Calu3 (cell line): ENCODE data around the gene JSRP1. TPM values are rescaled to one million over a fixed set of nuclear protein-coding genes. Genes with fewer than 3 reads are reported as not detected.

Experiments
- BruUV-seq: library from RNA; stranded (reverse); fragments of 400-500 nt; replicated peaks from 2 replicates; lab custom pipeline; 2021; lab: Mats Ljungman, UMichigan
- CTCF ChIA-PET: fragments of 300-600 bp; sonication (Branson Sonifier 250); formaldehyde crosslinking; loops from one replicate; lab custom pipeline; 2022; ENCODE audit warnings: antibody characterized with exemption; lab: Charles Lee
- DNase-seq: peaks from one replicate; pipeline ENCODE4 v3.0.0; 2022
- H3K27ac Mint-ChIP-seq: one replicate; pipeline ENCODE4 v1.8.0; 2022; ENCODE audit warnings: mixed read lengths; ENCODE audit not compliant: unreplicated experiment
- H3K27me3 Mint-ChIP-seq: one replicate; pipeline ENCODE4 v1.8.0; 2022; ENCODE audit warnings: mixed read lengths; ENCODE audit not compliant: unreplicated experiment
- H3K36me3 Mint-ChIP-seq: one replicate; pipeline ENCODE4 v1.8.0; 2022; ENCODE audit warnings: mild to moderate bottlenecking, moderate library complexity, mixed read lengths; ENCODE audit not compliant: insufficient read depth, unreplicated experiment
- H3K4me1 Mint-ChIP-seq: one replicate; pipeline ENCODE4 v1.8.0; 2022; ENCODE audit warnings: mild to moderate bottlenecking, low read depth, mixed read lengths; ENCODE audit not compliant: unreplicated experiment
- H3K4me3 Mint-ChIP-seq: one replicate; pipeline ENCODE4 v1.8.0; 2022; ENCODE audit warnings: mild to moderate bottlenecking, low read depth, moderate library complexity, mixed read lengths; ENCODE audit not compliant: unreplicated experiment
- H3K9me3 Mint-ChIP-seq: one replicate; pipeline ENCODE4 v1.8.0; 2022; ENCODE audit warnings: low read depth, mixed read lengths; ENCODE audit not compliant: unreplicated experiment
- CTCF ChIP-seq: fragments of 200-600 bp; IDR thresholded peaks from one replicate; pipeline ENCODE4 v1.8.0; 2022; ENCODE audit warnings: antibody characterized with exemption; ENCODE audit not compliant: unreplicated experiment
- intact Hi-C: fragments of 100-400 bp; cut with micrococcal nuclease; formaldehyde crosslinking; loops from one replicate; pipeline ENCODE4 v1.10.0; 2022; ENCODE audit not compliant: unreplicated experiment
- total RNA-seq: library from RNA; stranded (reverse); gene quantifications from 2 replicates; pipeline ENCODE4 v1.2.3, GENCODE V29; 2022

The JSRP1 gene
- total RNA-seq, 1 experiment from 2014 or later = 0.73 TPM

GRCh38 chr19:2230807-2231533, 25.2 kb downstream of the JSRP1 start:
- Mint-ChIP-seq H3K4me3 (no peak overlapping the region), H3K4me1 (no peaks in the 10 kb centered on the region), H3K9me3 (no peaks in the 10 kb centered on the region), H3K27ac (no peak overlapping the region), H3K36me3 (peaks cover 60% of the 10 kb centered on the region), H3K27me3 (no peaks in the 10 kb centered on the region)
- no TSS peak for BruUV-seq
- intact Hi-C loops = loop anchor here (10.0 kb wide), 1 partner anchor 76 kb away; the partner anchor contains the start of gene AP3D1
- no peak for TF ChIP-seq CTCF
- CTCF ChIA-PET = interaction anchor here (0.6 to 1.1 kb wide), 4 partner anchors 73 to 238 kb away, joined by 3 to 5 read pairs (median 4); no protein-coding TSS in a partner anchor
- no peak for DNase-seq

GRCh38 chr19:2230033-2230531, 26.1 kb downstream of the JSRP1 start:
- no TSS peak for BruUV-seq
- H3K27ac Mint-ChIP-seq = no peak overlapping the region
- intact Hi-C loops = loop anchor here (10.0 kb wide), 1 partner anchor 75 kb away; the partner anchor contains the start of gene AP3D1
- H3K4me1 Mint-ChIP-seq = no peaks in the 10 kb centered on the region
- H3K27me3 Mint-ChIP-seq = no peaks in the 10 kb centered on the region
- DNase-seq = no peak
- peaks cover 62% of the 10 kb centered on the region for H3K36me3 Mint-ChIP-seq
- CTCF ChIA-PET = interaction anchor here (1.1 kb wide), 1 partner anchor 74 kb away, joined by 5 read pairs; no protein-coding TSS in a partner anchor
- TF ChIP-seq CTCF = no peak
- H3K4me3 Mint-ChIP-seq = no peak overlapping the region
- no peaks in the 10 kb centered on the region for H3K9me3 Mint-ChIP-seq

GRCh38 chr19:2229103-2230032, 26.8 kb downstream of the JSRP1 start:
- DNase-seq = no peak
- CTCF ChIA-PET = interaction anchor here (0.5 to 1.1 kb wide), 3 partner anchors 19 to 74 kb away, joined by 3 to 5 read pairs (median 3); no protein-coding TSS in a partner anchor
- Mint-ChIP-seq H3K4me3 (no peak overlapping the region), H3K9me3 (no peaks in the 10 kb centered on the region), H3K4me1 (no peaks in the 10 kb centered on the region), H3K36me3 (peaks cover 58% of the 10 kb centered on the region), H3K27ac (no peak overlapping the region), H3K27me3 (no peaks in the 10 kb centered on the region)
- BruUV-seq = no TSS peak
- TF ChIP-seq CTCF = no peak
- intact Hi-C loops = loop anchor here (10.0 kb wide), 1 partner anchor 75 kb away; the partner anchor contains the start of gene AP3D1
